Lower leg skin (tissue), 3 donors: Measurements from ENCODE around the gene VAV2.

Experiments used
- POLR2A ChIP-seq, 2 donors: fragments of 450-650 bp; IDR thresholded peaks; one replicate each; pipeline ENCODE4 v1.6.1; 2016 to 2017; ENCODE audit warnings: antibody characterized with exemption in 2 of 2, mild to moderate bottlenecking in 1 of 2, moderate library complexity in 1 of 2
- TF ChIP-seq, protein P1 (sequence below), 3 donors: fragments of 450-650 bp; IDR thresholded peaks; one replicate each; pipeline ENCODE4 v1.5.1; 2016; ENCODE audit warnings: antibody characterized with exemption in 3 of 3, mild to moderate bottlenecking in 3 of 3, moderate library complexity in 2 of 3

- TF ChIP-seq POLR2A (IDR thresholded peaks at IDR 0.05) = no peak
- TF ChIP-seq, protein P1, sequence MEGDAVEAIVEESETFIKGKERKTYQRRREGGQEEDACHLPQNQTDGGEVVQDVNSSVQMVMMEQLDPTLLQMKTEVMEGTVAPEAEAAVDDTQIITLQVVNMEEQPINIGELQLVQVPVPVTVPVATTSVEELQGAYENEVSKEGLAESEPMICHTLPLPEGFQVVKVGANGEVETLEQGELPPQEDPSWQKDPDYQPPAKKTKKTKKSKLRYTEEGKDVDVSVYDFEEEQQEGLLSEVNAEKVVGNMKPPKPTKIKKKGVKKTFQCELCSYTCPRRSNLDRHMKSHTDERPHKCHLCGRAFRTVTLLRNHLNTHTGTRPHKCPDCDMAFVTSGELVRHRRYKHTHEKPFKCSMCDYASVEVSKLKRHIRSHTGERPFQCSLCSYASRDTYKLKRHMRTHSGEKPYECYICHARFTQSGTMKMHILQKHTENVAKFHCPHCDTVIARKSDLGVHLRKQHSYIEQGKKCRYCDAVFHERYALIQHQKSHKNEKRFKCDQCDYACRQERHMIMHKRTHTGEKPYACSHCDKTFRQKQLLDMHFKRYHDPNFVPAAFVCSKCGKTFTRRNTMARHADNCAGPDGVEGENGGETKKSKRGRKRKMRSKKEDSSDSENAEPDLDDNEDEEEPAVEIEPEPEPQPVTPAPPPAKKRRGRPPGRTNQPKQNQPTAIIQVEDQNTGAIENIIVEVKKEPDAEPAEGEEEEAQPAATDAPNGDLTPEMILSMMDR (IDR thresholded peaks at IDR 0.05) = no peak
These were observed 224.5 kb downstream of the VAV2 start for GRCh38 chr9:133767625-133768024.
